ENCODE results near the gene GRID2. TPM values are rescaled to one million over a fixed set of nuclear protein-coding genes. Genes with fewer than 3 reads are reported as not detected.

The GRID2 gene
- total RNA-seq, 4 donors from 2014 or later, result not detected

GRCh38 chr4:93144644-93145043 is 840.9 kb downstream of the GRID2 start:
- TF ChIP-seq CTCF (IDR thresholded peaks at IDR 0.05), result no peak
- no peak for DNase-seq (ENCODE audit: low spot score)
- ATAC-seq (ENCODE audit: low FRiP score), result no peak

- TF ChIP-seq CTCF (IDR thresholded peaks at IDR 0.05), result no peak
- ATAC-seq (ENCODE audit: low FRiP score) (no peak), DNase-seq (ENCODE audit: low spot score) (no peak)
Measured at GRCh38 chr4:93147524-93148212, 843.9 kb downstream of the GRID2 start.

- DNase-seq (ENCODE audit: low spot score) (no peak), ATAC-seq (ENCODE audit: low FRiP score) (no peak)
- no peak for TF ChIP-seq CTCF (IDR thresholded peaks at IDR 0.05)
Measured at GRCh38 chr4:93152491-93152890, 848.7 kb downstream of the GRID2 start.

GRCh38 chr4:93157986-93158385 is 854.2 kb downstream of the GRID2 start:
- no peak for TF ChIP-seq CTCF (IDR thresholded peaks at IDR 0.05)
- DNase-seq (ENCODE audit: low spot score) (no peak), ATAC-seq (ENCODE audit: low FRiP score) (no peak)

GRCh38 chr4:93168053-93168452 is 864.3 kb downstream of the GRID2 start:
- DNase-seq (ENCODE audit: low spot score) (no peak), ATAC-seq (ENCODE audit: low FRiP score) (no peak)
- no peak for TF ChIP-seq CTCF (IDR thresholded peaks at IDR 0.05)

- ATAC-seq (ENCODE audit: low FRiP score) (no peak), DNase-seq (ENCODE audit: low spot score) (no peak)
- no peak for TF ChIP-seq CTCF (IDR thresholded peaks at IDR 0.05)
Measured at GRCh38 chr4:93169966-93170365, 866.2 kb downstream of the GRID2 start.

- no peak for TF ChIP-seq CTCF (IDR thresholded peaks at IDR 0.05)
- no peak for DNase-seq (ENCODE audit: low spot score)
- ATAC-seq (ENCODE audit: low FRiP score), result no peak
Measured at GRCh38 chr4:93174598-93174997, 870.8 kb downstream of the GRID2 start.

Data from omental fat pad (tissue), 4 donors.